Measurements from ENCODE around the gene IPO7. TPM values are rescaled to one million over a fixed set of nuclear protein-coding genes. Genes with fewer than 3 reads are reported as not detected.

The IPO7 gene
- total and polyA plus RNA-seq, 2 of the 13 experiments (the other 11 are each of a cell fraction or from before 2014, with no cell fraction given), result 59.4 to 98.4 TPM

GRCh38 chr11:9438611-9439010 is 54.2 kb downstream of the IPO7 start:
- Histone ChIP-seq H3K4me3 (replicated peaks in 1 of 3; ENCODE audit: insufficient read depth in 1 of 3, low read depth in 2 of 3, low read length in 3 of 3) (no peak overlapping the region), H4K20me1 (ENCODE audit: insufficient read depth, low read length) (no peaks in the 10 kb centered on the region), H3K36me3 (replicated peaks in 1 of 2; ENCODE audit: control insufficient read depth in 1 of 2, insufficient read depth in 2 of 2, low read length in 2 of 2) (peaks cover 8 to 79% of the 10 kb centered on the region in 2 experiments), H3K4me1 (ENCODE audit: insufficient read depth, low read length) (no peaks in the 10 kb centered on the region), H3K4me2 (ENCODE audit: low read depth, low read length) (no peak overlapping the region), H2AFZ (ENCODE audit: low read length) (no peak overlapping the region), H3K9ac (ENCODE audit: insufficient read depth, low read depth, low read length) (no peak overlapping the region), H3K27me3 (ENCODE audit: control insufficient read depth in 1 of 2, insufficient read depth in 2 of 2, low read length in 2 of 2) (no peaks in the 10 kb centered on the region), H3K79me2 (ENCODE audit: insufficient read depth, low read length) (no peaks in the 10 kb centered on the region), H3K9me3 (ENCODE audit: low read length) (no peaks in the 10 kb centered on the region), H3K27ac (ENCODE audit: extremely low read length, insufficient read depth, low read length) (no peak overlapping the region)
- 100% methylated on average over 4 of the region's 4 CpGs for WGBS (ENCODE audit: low lambda C conversion rate)
- CTCF ChIA-PET (ENCODE audit: low intra/inter-chr PET ratio, low total read pairs), result no interaction called here
- intact Hi-C loops (cut with micrococcal nuclease; ENCODE audit: unreplicated experiment) (no loop called here), in situ Hi-C loops (cut with HindIII; ENCODE audit: extremely low pct_ligation_motif_present, low pct_unique_long_range_greater_than_20kb) (no loop called here)
- FAIRE-seq, result no peak
- BruUV-seq (replicated peaks), result no TSS peak
- DNase-seq (ENCODE audit: low spot score), result no peak
- POLR2A ChIA-PET, result interaction anchor here (1.8 kb wide), 1 partner anchor 22 kb away, joined by 5 read pairs; the partner anchor contains the start of gene ZNF143
- no peak for ATAC-seq
- TF ChIP-seq TERF1 (CRISPR knock-in tag; IDR thresholded peaks at IDR 0.05) (no peak), TARDBP (CRISPR knock-in tag; IDR thresholded peaks at IDR 0.05) (no peak), ZNF407 (CRISPR knock-in tag; IDR thresholded peaks at IDR 0.05; ENCODE audit: not compliant biosample characterization) (no peak), HES4 (CRISPR knock-in tag; IDR thresholded peaks at IDR 0.05; ENCODE audit: borderline replicate concordance) (no peak), CERS6 (CRISPR knock-in tag; IDR thresholded peaks at IDR 0.05) (no peak), MTF1 (CRISPR knock-in tag; IDR thresholded peaks at IDR 0.05) (no peak), HMG20A (CRISPR knock-in tag; IDR thresholded peaks at IDR 0.05; ENCODE audit: borderline replicate concordance) (no peak), THYN1 (CRISPR knock-in tag; IDR thresholded peaks at IDR 0.05; ENCODE audit: borderline replicate concordance, low read depth) (no peak), MLLT10 (CRISPR knock-in tag; IDR thresholded peaks at IDR 0.05) (no peak), ZNF761 (CRISPR knock-in tag; conservative IDR thresholded peaks at IDR 0.05) (no peak), ZNF496 (CRISPR knock-in tag; IDR thresholded peaks at IDR 0.05; ENCODE audit: insufficient replicate concordance) (no peak), BRCA1 (CRISPR knock-in tag; IDR thresholded peaks at IDR 0.05) (no peak), GZF1 (CRISPR knock-in tag; IDR thresholded peaks at IDR 0.05) (no peak), ZSCAN9 (CRISPR knock-in tag; IDR thresholded peaks at IDR 0.05; ENCODE audit: borderline replicate concordance) (no peak)

All from HepG2 (cell line).